HG02763 (cell line): ENCODE measurements around the gene BID.
A peak's percentile ranks its signal among the peaks of the same experiment; 100 is the strongest.

ENCODE experiments used
- ATAC-seq: cut with Tn5 transposase; IDR thresholded peaks from one replicate; pipeline ENCODE4 v1.9.1; 2021; ENCODE audit warnings: mild to moderate bottlenecking, moderate library complexity; ENCODE audit not compliant: unreplicated experiment

BID gene

DNA sequence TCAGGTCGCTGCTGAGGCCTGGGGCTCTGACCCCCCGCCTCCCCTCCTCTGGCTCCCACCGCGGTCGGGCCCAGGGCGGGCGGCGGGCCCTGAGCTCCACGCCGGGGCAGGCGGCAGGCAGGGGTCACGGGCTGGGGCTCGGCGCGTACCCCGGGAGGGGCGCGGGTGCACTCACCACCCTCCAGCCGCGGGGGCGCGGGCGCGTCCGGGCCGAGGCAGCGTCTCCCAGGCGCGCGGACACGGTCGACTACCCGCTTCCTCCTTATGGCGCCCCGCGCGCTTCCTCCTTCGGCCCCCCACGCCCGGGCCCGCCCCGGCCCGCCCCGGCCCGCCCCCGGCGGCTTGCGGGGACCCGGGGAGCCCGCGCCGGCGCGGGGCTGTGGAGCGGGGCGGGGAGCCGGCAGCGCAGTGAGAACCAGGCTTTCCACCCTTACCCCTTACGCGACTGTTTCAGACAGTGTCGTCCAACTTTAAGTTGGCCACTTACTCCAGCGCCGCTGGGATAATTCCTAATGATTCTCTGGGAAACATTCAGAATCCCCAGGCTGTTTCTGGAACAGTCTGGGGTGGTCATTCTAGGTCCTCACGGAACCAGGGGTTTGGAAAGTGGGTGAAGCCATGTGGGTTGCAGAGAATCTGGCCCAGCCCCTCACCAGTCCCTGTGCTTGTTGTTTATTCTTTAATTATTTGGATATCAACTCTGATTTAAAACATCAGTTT, at the start of gene BID:
BID (minus strand) TSS at position 264 of the 720 bp plus-strand sequence. CDS start 24,353 bp downstream, outside the sequence.
- peak; percentile 21 for ATAC-seq

DNA sequence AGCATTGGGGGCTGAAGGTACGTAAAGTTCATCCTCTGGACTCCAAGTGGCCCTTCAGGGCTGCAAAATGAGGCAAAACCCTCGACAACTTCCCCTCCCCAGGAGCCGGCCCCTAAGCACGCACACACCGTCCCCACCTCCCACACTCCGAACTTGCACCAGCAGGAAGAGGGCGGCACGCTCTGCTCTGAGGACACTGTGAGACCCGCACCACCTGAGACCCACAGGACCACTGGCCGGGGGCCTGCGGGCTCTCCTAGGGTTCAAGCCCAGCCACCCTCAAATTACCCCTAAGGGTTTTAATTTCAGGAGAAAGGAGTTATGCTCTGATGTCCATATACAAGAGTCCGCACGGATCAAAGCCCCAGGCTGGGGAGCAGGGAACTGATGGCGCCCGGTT, 49.7 kb upstream of the BID start:
- no peak for ATAC-seq

DNA sequence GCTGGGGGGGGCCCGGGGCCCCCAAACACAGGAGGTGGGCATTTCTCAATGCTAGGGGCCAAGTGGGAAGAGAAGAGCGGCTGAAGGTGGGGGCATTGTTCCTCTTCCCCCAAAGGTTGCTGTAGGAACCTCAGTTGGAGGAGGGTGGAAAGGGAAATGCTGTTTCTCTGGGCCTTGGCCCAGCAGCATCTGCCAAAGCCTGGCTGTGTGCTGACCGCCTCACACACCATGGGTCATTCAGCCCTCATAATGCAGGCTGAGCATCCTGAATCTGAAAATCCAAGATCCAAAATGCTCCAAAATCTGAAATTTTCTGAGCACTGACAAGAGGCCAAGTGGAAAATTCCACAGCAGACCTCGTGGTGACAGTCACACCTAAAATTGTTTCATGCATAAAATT, 49.0 kb upstream of the BID start:
- no peak for ATAC-seq

DNA sequence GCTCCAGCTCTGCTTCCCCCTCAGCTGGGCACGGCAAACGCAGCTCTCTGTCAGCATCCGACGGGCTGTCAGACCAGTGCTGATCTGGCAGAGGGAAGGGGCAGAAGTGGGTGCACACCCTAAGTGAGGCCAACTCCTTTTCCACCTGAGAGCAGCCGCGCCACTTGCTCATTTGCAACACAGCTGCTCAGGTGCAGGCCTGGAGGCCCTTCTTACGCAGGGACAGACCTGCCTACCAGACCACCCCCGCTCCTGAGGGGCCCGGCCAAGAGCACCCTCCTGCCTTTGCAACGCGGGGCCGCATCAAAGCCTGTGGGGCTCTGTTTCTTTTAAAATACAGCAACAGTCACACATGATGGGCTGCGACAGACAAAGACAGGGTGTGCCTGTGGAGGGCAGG, 47.8 kb upstream of the BID start:
- ATAC-seq, result no peak

DNA sequence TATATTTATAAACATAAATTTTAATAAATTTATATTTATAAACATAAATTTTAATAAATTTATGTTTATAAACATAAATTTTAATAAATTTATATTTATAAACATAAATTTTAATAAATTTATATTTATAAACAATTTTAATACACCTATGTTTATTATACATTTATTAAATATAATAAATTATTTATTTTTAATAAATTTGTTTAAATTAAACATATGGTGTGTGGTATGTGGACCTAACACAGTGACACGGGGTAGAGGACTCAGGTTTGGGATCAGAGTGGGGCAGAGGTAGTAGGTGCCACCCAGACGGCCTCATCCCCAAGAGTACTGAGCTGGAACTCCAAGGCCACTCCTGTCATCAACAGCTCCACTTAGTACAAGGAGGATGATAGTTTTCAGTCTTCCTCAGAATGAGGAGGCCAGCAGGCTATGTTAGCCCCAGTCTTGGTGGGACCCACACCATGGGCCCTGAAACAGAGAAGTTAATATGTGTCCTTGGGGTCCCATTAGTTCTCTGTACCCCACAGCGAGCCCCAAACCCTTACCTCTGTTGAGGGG, 46.7 kb upstream of the BID start:
- no peak for ATAC-seq

DNA sequence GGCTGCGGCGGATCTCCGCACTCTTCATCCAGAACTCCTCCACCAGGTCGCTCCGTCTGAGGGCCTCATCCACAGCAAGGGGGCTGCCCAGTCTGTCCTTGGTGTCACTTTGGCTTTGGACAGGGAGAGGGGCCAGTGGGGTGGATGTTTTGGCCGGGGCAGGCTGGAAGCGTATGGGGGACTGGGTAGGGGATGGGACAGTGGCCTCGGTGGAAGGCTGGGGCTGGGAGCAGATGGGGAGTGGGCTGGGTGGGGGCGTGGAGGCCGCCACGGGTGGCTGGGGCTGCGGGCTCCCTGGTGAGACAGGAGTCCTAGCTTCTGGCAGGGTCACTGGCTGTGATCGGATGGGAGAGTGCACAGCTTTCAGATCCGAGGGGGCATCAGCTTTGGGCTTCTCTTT, 44.4 kb upstream of the BID start:
- ATAC-seq, result no peak

DNA sequence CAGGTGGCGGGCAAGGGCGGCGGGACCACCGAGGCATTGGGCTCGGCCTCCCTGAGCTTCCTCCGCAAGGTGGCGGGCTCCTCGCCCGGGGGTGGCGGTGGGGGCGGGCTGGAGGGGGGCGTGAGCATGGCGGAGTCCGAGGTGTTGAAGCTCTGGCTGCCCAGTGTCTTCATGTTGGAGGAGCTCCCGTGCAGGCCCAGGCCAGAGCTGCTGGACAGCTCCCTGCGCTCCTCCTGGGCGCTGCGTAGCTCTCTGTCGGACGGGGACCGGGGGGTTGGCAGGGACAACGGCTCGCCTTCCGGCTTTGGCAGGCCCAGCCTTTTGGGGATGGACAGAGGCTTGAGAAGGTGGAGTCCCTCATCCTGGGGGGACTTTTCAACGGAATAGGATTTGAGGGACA, 43.9 kb upstream of the BID start:
- no peak for ATAC-seq

DNA sequence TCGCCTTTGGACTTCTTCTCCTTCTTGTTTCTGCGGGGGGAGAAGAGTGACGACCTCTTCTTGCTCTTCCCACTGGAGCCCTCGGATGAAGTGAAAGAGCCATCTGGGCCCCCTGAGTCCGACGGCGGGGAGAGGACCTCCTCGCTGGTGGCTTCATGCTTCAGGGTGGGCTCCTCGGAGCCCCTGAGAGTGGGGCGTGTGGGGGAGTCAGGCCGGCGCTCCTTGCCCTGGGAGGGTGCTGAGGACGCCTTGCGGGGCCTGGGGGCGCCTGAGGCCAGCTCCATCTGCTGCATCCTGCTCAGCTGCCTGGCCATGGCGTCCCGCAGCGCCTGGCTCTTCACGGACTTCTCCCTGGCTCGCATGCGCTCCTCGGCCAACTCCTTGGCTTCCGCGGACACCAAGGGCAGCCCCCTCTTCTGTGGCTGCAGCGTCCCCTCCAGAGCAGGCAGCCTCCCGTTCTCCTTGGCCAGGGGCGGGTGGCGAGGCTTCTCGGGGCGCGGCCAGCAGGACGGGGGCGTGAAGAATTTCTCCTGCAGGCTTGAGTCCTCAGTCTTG, 43.3 kb upstream of the BID start:
- no peak for ATAC-seq

DNA sequence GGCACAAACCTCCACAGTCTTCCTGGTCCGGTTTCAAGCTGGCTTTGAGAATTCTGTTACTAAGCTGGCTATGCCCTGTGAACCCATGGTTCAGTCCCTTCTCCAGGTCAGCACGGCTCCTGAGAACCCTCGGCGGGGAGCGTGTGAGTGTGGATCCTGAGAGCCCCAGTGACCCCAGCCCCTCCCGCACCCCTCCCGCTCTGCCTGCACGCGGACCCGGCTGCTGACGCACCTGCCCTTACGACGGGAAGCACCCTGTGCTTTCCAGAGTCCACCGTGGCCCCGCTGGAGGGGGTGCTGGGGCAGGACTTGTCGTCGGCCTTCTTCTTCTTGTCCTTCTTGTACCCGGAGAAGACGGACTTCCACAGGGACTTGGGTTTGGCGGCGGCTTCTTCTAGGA, 42.8 kb upstream of the BID start:
- no peak for ATAC-seq

DNA sequence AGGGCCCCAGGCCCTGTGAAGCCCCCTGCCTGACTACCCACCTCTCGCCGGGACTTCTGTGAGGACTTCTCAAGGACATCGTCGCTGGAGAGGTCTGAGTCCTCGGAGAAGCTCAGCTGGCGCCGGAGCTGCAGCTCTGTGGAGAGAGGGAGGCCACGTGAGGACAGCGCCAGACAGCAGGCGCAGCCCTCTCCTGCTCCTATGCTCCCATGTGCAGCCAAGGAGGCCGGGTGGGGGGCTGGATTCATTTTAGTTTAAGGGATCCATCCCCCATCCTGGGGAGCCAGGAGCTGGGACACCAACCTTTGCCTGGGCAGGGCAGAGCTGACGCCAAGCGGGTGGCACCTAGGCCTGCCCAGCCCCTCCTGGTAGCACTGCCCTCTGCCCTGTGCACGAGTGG, 42.4 kb upstream of the BID start:
- ATAC-seq, result no peak

DNA sequence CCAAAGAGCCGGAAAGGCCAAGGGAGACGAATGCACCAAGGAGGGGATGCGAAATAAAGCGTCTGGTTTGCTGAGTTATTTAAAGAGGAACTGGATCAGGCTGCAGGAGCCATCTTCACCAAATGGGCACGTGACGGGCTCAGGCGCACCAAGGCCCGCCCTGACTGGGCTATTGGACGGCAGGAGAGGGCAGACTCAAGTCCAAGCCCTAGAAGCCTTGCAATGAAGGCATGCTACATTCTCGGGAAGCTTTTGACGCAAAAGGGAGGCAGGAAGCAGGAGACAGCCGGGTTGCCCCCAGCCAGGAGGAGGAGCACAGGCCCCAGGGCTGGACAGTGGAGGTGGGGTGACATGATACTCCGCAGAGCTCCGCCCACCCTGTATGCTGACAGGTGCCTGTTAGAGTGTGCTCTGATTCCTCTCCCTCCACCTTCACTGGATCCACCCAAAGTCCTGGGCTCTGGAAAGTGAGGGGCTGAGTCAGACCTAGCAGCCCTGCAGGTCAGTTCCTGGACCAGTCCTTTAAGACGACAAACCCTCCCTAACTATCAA, 41.5 kb upstream of the BID start:
- no peak for ATAC-seq

DNA sequence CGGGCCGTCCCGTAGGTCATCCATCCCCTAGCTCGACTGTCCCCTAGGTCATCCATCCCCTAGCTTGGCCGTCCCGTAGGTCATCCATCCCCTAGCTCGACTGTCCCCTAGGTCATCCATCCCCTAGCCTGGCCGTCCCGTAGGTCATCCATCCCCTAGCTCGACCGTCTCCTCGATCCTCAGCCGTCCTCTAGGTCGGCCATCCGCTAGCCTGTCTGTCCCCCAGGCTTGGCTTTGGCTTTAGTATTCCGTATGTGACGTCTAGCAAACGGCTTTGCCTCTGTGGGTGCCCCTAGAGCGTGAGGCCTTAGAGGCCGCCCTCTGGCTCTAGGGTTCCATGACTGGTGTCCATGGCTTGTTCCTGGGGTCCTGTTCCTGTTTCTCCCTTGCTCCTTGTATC, 40.6 kb upstream of the BID start:
- ATAC-seq, result no peak

DNA sequence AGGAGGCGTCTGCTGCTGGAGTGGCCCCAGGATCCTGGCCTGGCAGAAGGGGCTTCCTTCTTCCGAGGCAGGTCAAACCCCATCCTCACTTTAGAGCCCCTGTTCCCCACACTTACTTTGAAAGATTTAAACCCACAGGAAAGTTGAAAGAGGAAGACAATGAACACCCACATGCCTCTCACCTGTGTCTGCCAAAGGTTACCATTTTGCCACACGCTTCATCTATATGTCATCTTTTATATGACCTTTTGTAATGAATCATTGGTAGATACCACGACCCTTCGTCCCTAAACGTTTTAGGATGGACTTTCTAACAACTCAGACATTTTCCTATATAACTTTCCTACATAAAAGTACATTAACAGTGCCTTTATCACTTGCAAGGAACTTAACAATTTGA, 39.8 kb upstream of the BID start:
- no peak for ATAC-seq

DNA sequence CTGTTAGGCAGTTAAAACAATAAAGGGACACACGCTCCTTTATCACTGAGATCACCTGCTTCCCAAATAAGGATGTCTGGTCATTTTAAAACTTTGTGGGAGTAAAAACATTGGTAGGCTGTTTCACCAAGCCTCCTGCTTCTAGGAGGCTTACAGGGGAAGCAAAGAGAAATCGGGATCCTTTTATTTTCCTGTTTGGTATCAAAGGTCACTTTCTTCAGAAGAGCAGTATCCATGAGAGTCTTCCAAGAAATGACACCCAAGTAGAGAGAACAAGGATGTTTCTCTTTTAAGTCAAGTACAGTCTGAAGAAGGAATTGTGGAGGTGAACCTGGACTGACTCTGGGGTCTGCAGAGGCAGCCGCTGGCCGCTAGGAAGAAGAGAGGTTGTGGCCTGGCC, 36.9 kb upstream of the BID start:
- no peak for ATAC-seq

DNA sequence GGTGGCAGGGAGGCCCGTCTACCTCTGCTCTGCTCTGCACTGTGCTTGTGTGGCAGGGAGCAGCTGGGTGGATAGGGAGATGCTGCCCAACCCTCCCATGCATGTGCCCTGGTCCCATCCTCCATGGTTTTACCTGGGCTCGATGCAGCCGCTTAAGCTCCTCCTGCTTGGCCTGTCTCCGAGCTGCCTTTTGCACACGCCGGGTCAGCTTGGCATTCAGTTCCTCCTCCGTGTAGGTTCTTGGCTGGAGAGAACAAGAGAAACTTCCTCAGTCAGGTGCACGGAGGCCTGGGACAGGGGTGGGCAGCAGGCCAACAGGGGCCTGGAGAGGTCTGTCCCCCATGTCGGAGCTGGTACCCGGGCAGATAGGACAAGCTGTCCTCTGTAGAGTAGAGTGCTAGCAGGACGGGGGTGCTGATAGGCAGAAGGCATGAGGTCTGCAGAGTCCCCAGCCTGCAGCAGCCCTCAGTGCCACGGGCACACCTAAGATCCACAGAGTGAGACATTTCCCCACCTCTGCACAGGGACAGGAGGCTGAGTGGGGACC, 36.4 kb upstream of the BID start:
- ATAC-seq, result no peak

DNA sequence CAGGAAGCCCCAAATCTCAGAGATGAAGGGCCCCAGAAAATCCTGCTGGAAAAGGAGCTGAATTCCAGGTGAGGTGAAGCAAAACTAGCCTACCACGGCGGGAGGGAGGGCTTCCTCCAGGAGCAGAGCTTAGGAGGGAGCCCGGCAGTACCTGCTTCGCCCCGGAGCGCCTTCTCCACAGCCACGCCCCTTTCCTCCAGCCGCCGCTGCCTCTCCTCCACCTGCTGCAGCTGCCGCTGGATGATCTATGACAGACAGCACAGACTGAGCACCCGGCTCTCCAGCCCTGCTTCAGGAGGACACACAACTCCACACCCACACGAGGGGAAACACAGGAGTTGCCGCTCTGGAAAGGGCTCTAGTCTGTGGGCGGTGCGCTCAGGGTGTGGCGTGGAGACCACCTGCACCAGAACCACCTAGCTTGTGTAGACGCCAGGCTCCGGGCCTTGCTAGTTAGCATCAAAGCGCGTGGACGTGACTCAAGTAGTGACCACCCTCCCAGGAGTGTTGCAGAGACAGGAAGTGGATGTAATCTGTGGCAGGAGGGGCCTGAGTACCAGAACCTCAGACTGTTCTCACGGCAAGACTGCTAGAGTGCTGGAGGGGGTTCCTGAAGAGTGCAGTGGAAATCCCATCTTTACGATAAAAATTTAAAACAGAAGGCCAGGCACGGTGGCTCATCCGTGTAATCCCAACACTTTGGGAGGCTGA, 34.6 kb upstream of the BID start:
- no peak for ATAC-seq

DNA sequence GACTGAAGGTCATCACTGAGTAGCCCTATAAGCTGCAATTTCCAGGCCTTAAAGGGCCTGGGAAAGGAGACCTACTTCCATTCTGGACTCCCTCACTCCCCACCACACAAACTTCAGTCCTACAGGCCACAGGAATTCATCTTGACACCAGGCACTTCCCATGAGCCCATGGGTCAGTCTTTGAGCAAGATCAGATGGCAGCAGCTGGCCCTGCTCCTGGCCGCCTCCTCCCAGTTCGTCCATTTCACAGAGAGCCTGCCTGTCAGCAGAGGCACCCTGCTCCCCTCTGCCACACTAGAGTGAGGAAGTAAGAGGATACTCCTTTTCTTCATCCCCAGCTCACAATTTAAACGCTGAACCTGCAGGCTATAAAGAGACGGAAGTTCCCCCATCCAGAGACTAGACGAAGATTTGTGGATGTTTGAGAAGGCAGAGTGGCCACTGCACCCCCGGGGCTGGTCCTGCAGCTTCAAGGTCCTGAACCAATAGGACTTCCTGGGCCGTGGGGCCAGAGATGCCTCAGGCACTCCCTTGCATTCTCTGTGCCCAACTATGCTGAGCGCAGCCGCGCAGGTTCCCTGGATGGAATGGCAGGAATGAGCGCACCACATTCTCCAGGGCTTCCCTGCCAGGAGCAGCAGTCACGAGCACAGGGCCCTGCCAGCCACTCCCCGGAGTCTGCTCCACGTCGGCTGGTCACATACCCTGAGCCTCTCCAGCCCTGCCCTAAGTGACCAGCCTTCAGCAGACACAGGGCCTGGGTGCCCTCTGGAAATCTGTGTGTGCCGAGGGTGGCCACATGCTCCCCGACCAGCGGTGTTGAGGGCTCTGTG, 33.5 kb upstream of the BID start:
- no peak for ATAC-seq

DNA sequence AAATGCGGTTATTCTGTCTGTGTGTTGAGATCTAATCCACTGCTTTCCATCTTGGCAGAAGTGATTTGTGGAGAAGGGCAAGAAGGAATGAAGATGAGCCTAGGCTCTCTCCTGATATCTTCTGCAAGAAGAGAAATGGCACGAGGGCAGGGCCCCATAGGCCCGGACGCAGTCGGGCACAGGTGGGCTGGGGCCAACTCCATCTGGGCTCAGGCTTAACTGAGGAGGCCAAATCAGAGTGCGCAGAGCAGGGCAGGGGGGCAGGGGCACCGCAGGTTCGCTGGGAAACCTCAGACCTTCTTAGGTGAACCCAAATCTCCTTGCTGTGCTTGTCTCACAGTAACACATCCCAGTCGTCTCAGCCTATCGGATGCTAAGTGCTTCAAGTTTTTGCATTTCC, 32.8 kb upstream of the BID start:
- ATAC-seq, result no peak

DNA sequence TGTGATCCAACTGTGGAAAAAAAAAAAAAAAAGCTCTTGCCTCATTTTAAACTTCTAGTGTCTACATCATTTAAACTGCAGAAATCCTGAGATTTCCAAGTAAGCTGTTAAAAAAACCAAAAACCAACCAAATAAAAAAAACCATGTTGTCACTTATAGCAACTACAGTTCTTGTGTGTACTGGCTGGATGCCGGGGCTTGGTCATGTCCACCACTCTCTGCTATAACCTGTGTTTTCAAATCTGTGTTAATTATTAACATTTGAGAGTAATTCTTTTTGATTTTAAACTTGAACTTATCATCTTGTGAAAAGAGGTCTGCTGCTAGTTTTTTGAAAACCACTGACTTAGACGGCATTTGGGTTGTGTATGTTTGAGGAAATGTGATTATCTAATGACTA, 32.2 kb upstream of the BID start:
- ATAC-seq, result no peak

DNA sequence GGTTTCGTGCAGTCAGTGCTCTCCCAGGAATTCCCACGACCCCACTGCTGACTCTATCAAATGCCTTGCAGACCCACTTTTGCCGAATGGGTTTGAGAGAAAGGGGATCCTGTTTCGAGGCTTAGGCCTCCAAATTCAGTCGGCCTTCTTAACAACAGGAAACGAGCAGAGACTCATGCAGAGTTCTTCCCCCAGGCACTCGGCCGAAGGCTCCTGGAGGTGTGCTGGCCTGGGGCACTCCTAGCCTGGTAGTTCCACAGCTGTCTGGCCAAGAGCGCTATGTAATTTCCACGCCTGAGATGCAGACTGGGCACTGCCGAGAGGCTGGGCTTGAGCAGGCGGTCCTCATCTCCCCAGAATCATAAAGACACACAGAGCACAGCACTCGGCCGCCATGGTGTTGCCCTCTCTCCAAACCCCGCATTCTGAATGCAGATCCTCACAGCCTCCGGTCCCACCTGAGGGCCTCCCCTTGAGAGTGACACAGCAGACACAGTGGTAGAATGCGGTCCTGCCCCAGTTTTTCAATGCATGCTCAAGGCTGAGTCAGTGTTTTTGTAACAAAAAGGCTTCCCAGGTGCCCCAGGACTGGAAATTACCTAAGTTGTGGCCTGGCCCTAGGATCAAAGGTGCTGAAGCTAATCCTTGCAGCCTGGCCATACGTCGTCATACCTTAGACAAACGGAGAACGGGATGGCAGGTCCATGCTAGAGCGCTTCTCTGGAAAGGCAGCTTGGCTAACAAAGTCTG, 30.2 kb upstream of the BID start:
- no peak for ATAC-seq
